ENCODE measurements around the gene AWAT2. TPM values are rescaled to one million over a fixed set of nuclear protein-coding genes. Genes with fewer than 3 reads are reported as not detected.

Gene AWAT2
- total RNA-seq, 1 donor from 2014 or later: not detected

DNA sequence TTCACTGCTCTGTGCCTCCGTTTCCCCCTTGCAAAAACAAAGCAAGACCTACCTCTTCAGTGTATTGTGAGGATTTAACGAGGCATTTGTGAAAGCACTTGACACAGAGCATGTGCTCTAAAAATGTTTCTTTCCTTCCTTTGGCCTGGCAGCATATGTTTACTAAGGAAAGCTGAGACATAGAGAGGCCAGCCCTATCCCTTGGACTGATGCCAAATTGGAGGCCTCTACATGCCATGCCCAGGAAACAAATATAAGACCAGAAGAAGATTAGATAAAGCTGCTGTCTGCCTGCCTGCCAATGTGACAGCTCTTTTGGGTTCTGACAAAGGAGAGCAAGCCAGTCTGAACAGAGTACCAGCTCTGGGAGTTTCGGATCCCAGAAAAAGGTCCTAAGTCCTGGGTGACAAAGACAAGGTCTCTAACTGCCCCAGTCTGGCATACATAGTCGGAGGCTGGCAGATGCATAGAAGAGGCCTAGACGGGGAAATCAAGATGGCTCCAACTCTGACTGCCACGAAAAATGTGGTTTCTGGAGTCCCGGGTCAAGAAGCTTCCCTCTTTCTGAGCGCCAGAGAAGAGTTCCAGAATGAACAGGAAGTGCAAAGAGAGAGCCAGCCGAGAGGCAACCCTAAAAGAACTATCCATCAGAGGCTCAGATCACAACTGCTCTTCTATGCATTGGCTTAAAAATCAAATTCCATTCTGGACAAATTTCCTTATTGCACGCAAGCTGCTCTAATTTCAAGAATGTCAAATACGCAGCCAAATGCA lies 38.3 kb upstream of the AWAT2 start:
- no peak overlapping the region for H3K4me3 Mint-ChIP-seq (ENCODE audit: unreplicated experiment)
- peaks cover 1% of the 10 kb centered on the region for H3K27me3 Mint-ChIP-seq (ENCODE audit: unreplicated experiment)
- H3K4me1 Mint-ChIP-seq (ENCODE audit: low read depth, unreplicated experiment): no peaks in the 10 kb centered on the region
- DNase-seq: no peak
- TF ChIP-seq, protein P1, sequence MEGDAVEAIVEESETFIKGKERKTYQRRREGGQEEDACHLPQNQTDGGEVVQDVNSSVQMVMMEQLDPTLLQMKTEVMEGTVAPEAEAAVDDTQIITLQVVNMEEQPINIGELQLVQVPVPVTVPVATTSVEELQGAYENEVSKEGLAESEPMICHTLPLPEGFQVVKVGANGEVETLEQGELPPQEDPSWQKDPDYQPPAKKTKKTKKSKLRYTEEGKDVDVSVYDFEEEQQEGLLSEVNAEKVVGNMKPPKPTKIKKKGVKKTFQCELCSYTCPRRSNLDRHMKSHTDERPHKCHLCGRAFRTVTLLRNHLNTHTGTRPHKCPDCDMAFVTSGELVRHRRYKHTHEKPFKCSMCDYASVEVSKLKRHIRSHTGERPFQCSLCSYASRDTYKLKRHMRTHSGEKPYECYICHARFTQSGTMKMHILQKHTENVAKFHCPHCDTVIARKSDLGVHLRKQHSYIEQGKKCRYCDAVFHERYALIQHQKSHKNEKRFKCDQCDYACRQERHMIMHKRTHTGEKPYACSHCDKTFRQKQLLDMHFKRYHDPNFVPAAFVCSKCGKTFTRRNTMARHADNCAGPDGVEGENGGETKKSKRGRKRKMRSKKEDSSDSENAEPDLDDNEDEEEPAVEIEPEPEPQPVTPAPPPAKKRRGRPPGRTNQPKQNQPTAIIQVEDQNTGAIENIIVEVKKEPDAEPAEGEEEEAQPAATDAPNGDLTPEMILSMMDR (IDR thresholded peaks at IDR 0.05; ENCODE audit: partially characterized antibody, unreplicated experiment): no peak
- H3K27ac Mint-ChIP-seq (ENCODE audit: unreplicated experiment): no peak overlapping the region
- no peaks in the 10 kb centered on the region for H3K36me3 Mint-ChIP-seq (ENCODE audit: unreplicated experiment)
- H3K9me3 Mint-ChIP-seq (ENCODE audit: unreplicated experiment): no peaks in the 10 kb centered on the region

DNA sequence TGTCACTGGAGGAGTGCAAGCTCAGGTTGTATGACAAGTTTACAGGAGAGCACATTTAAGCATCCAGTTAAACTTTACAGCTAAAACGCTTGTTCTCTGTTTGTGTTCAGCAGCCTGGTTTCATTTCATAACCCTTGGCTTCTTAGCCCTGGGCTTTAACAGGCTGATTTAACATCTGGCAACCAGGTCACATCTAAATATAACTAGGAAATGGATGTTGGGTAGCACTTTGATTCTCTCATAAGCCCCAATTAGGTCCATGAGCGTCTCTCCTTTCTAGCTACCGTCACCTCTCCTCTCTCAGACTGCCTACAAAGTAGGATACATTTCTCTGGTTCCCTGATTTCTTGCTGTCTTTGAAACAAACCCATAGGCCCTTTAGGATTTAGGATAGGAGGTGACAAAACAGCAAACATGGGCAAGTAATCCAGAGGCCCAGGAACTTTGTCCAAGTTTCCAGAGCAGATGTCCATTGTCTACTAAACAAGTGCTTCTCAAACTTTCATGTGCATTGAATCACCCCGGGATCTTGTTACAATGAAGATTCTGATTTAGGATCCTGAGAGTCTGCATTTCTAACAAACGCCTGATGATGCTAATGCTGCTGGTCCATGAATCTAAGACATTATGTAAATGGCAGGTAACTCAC lies 35.0 kb upstream of the AWAT2 start:
- Mint-ChIP-seq H3K27me3 (ENCODE audit: unreplicated experiment) (peaks cover 1% of the 10 kb centered on the region), H3K4me3 (ENCODE audit: unreplicated experiment) (no peak overlapping the region), H3K36me3 (ENCODE audit: unreplicated experiment) (no peaks in the 10 kb centered on the region), H3K27ac (ENCODE audit: unreplicated experiment) (no peak overlapping the region), H3K4me1 (ENCODE audit: low read depth, unreplicated experiment) (no peaks in the 10 kb centered on the region), H3K9me3 (ENCODE audit: unreplicated experiment) (no peaks in the 10 kb centered on the region)
- no peak for DNase-seq
- TF ChIP-seq, protein P1 (IDR thresholded peaks at IDR 0.05; ENCODE audit: partially characterized antibody, unreplicated experiment): no peak

DNA sequence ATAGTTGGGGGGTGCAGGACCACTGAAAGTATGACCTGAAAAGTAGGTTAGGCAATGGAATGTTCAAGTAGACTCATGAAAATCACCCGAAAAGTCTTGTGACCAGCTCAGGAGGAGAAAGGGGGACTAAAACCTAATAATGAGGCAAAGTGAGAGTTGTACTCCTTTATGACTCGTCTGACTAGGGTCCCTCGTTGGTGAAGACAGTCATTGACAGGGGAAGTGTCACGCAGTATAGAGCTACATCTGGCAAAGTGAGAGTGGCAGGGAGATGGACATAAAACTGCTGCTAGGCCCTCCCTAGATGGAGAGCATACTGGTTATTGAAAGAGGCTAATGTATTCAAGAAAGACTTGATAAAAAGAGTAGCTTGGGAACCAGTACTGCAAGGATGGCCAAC lies 33.0 kb upstream of the AWAT2 start:
- no peak for DNase-seq
- peaks cover 1% of the 10 kb centered on the region for H3K27me3 Mint-ChIP-seq (ENCODE audit: unreplicated experiment)
- H3K36me3 Mint-ChIP-seq (ENCODE audit: unreplicated experiment): no peaks in the 10 kb centered on the region
- H3K4me3 Mint-ChIP-seq (ENCODE audit: unreplicated experiment): no peak overlapping the region
- H3K4me1 Mint-ChIP-seq (ENCODE audit: low read depth, unreplicated experiment): no peaks in the 10 kb centered on the region
- H3K27ac Mint-ChIP-seq (ENCODE audit: unreplicated experiment): no peak overlapping the region
- TF ChIP-seq, protein P1 (IDR thresholded peaks at IDR 0.05; ENCODE audit: partially characterized antibody, unreplicated experiment): no peak
- H3K9me3 Mint-ChIP-seq (ENCODE audit: unreplicated experiment): no peaks in the 10 kb centered on the region

DNA sequence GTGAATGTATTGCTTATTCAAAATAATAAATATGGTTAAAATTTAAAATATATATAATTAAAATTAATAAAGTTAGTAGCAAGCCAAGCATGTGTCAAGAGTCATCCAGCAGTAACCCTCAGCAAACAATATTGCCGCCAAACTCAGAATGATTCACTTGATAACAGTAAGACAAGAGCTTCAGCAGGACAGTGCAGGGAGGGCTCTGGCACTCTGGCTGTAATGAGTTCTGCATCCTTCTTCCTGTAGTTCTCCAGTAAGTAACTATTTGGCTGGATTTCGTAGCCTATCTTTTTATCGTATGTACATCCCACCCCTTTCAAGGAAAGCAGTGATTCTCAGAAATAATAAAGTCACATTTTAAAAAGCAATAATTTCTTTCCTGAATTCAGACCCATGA lies 30.1 kb upstream of the AWAT2 start:
- no peaks in the 10 kb centered on the region for H3K36me3 Mint-ChIP-seq (ENCODE audit: unreplicated experiment)
- H3K9me3 Mint-ChIP-seq (ENCODE audit: unreplicated experiment): no peaks in the 10 kb centered on the region
- no peak overlapping the region for H3K27ac Mint-ChIP-seq (ENCODE audit: unreplicated experiment)
- H3K27me3 Mint-ChIP-seq (ENCODE audit: unreplicated experiment): peaks cover 1% of the 10 kb centered on the region
- DNase-seq: no peak
- TF ChIP-seq, protein P1 (IDR thresholded peaks at IDR 0.05; ENCODE audit: partially characterized antibody, unreplicated experiment): no peak
- H3K4me1 Mint-ChIP-seq (ENCODE audit: low read depth, unreplicated experiment): no peaks in the 10 kb centered on the region
- H3K4me3 Mint-ChIP-seq (ENCODE audit: unreplicated experiment): no peak overlapping the region

DNA sequence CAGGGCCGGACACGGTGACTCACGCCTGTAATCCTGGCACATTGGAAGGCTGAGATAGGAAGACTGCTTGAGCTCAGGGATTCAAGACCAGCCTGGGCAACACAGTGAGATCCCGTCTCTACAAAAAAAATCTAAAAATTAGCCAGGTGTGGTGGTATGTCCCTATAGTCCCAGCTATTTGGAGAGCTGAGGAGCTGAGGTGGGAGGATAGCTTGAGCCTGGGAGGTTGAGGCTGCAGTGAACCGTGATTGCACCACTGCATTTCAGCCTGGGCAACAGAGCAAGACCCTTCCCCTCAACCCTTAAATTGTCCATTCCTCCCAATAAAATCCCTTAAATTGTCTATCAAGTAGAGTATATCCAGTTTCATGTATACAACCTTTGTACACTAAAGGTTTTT lies 29.6 kb upstream of the AWAT2 start:
- Mint-ChIP-seq H3K36me3 (ENCODE audit: unreplicated experiment) (no peaks in the 10 kb centered on the region), H3K27me3 (ENCODE audit: unreplicated experiment) (peaks cover 1% of the 10 kb centered on the region), H3K4me3 (ENCODE audit: unreplicated experiment) (no peak overlapping the region), H3K4me1 (ENCODE audit: low read depth, unreplicated experiment) (no peaks in the 10 kb centered on the region), H3K9me3 (ENCODE audit: unreplicated experiment) (no peaks in the 10 kb centered on the region), H3K27ac (ENCODE audit: unreplicated experiment) (no peak overlapping the region)
- TF ChIP-seq, protein P1 (IDR thresholded peaks at IDR 0.05; ENCODE audit: partially characterized antibody, unreplicated experiment): no peak
- no peak for DNase-seq

Data from glutamatergic neuron (in vitro differentiated cells).